Measurements from ENCODE around the gene DENND4C. TPM values are rescaled to one million over a fixed set of nuclear protein-coding genes. Genes with fewer than 3 reads are reported as not detected.

The DENND4C gene
- total and polyA plus RNA-seq, 2 donors (not counting 1 experiment from before 2014, with no cell fraction given) = 27.4 to 87.0 TPM

DNA sequence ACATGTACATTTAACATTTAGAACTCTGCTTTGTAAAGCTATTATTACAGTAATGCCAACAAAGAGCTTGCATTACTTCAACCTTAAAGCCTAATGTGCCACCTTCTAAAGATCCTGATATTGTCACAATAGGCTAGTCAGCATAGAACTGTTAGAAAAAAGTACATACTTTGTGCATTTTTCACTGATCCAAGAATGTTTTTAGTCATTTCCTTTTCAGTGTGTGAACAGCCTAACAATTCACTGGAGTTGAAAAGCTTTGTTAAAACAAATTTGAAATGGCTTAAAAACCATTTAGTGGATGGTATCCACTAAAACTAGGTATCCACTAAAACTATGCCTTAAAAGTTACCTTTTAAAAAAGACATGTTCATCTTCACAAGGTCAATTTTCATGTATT lies 145.0 kb downstream of the DENND4C start:
- Histone ChIP-seq H3K79me2 (ENCODE audit: control insufficient read depth, insufficient read depth, low read length) (peaks cover 31% of the 10 kb centered on the region), H3K4me2 (ENCODE audit: extremely low read depth, insufficient read depth, low read length) (no peak overlapping the region), H2AFZ (ENCODE audit: low read length) (no peak overlapping the region), H3K27me3 (ENCODE audit: control insufficient read depth, insufficient read depth, low read length) (no peaks in the 10 kb centered on the region), H3K36me3 (ENCODE audit: control insufficient read depth, insufficient read depth, low read length) (peaks cover 7% of the 10 kb centered on the region), H4K20me1 (ENCODE audit: control insufficient read depth, extremely low read depth, insufficient read depth, low read length) (no peaks in the 10 kb centered on the region), H3K4me1 (ENCODE audit: control insufficient read depth, extremely low read depth, insufficient read depth, low read length) (peaks cover 2% of the 10 kb centered on the region), H3K9ac (ENCODE audit: insufficient read depth, low read length) (no peak overlapping the region), H3K9me3 (ENCODE audit: control insufficient read depth, insufficient read depth, low read depth, low read length) (no peaks in the 10 kb centered on the region), H3K27ac (ENCODE audit: insufficient read depth, low read length) (no peak overlapping the region), H3K4me3 (replicated peaks in 1 of 4; ENCODE audit: control extremely low read depth in 1 of 4, insufficient read depth in 1 of 4, low read depth in 3 of 4, low read length in 4 of 4) (no peak overlapping the region)
- no peak for TF ChIP-seq EZH2 (IDR thresholded peaks at IDR 0.05; ENCODE audit: low read length, missing control alignments)
- TF ChIP-seq, protein P1, sequence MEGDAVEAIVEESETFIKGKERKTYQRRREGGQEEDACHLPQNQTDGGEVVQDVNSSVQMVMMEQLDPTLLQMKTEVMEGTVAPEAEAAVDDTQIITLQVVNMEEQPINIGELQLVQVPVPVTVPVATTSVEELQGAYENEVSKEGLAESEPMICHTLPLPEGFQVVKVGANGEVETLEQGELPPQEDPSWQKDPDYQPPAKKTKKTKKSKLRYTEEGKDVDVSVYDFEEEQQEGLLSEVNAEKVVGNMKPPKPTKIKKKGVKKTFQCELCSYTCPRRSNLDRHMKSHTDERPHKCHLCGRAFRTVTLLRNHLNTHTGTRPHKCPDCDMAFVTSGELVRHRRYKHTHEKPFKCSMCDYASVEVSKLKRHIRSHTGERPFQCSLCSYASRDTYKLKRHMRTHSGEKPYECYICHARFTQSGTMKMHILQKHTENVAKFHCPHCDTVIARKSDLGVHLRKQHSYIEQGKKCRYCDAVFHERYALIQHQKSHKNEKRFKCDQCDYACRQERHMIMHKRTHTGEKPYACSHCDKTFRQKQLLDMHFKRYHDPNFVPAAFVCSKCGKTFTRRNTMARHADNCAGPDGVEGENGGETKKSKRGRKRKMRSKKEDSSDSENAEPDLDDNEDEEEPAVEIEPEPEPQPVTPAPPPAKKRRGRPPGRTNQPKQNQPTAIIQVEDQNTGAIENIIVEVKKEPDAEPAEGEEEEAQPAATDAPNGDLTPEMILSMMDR (conservative IDR thresholded peaks at IDR 0.05 in 1 of 2, IDR thresholded peaks at IDR 0.05 in 1 of 2; ENCODE audit: low read depth in 1 of 2, low read length in 2 of 2) = no peak
- DNase-seq (ENCODE audit: low read depth in 2 of 2) = peak in 1 of 2 donors; percentile 43

DNA sequence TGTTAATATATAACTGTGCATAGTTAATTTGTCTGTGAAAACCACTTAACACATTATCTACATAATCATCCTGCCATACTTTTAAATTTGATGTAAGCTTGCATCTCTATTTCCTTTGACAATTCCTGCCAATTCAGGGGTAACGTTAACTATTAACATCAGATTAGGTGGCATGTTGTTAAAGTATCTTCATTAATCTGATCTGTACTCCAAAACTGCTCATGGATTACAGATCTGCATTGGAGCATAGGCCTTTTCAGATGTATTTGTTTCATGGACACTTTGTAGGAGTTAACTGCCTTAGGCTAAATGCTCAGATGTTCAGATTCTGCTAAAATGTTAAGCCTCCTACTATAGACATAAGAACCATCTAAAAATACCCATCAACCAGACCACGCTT lies 146.4 kb downstream of the DENND4C start:
- H3K9ac ChIP-seq (ENCODE audit: insufficient read depth, low read length) = no peak overlapping the region
- peaks cover 7% of the 10 kb centered on the region for H3K36me3 ChIP-seq (ENCODE audit: control insufficient read depth, insufficient read depth, low read length)
- H2AFZ ChIP-seq (ENCODE audit: low read length) = no peak overlapping the region
- H3K9me3 ChIP-seq (ENCODE audit: control insufficient read depth, insufficient read depth, low read depth, low read length) = no peaks in the 10 kb centered on the region
- TF ChIP-seq, protein P1 (conservative IDR thresholded peaks at IDR 0.05 in 1 of 2, IDR thresholded peaks at IDR 0.05 in 1 of 2; ENCODE audit: low read depth in 1 of 2, low read length in 2 of 2) = no peak
- no peak for TF ChIP-seq EZH2 (IDR thresholded peaks at IDR 0.05; ENCODE audit: low read length, missing control alignments)
- peak overlapping the region; percentile 85 for H3K4me2 ChIP-seq (ENCODE audit: extremely low read depth, insufficient read depth, low read length)
- H3K27ac ChIP-seq (ENCODE audit: insufficient read depth, low read length) = no peak overlapping the region
- peaks cover 2% of the 10 kb centered on the region for H3K4me1 ChIP-seq (ENCODE audit: control insufficient read depth, extremely low read depth, insufficient read depth, low read length)
- peaks cover 31% of the 10 kb centered on the region for H3K79me2 ChIP-seq (ENCODE audit: control insufficient read depth, insufficient read depth, low read length)
- no peak for DNase-seq (ENCODE audit: low read depth in 2 of 2)
- H3K27me3 ChIP-seq (ENCODE audit: control insufficient read depth, insufficient read depth, low read length) = no peaks in the 10 kb centered on the region
- H4K20me1 ChIP-seq (ENCODE audit: control insufficient read depth, extremely low read depth, insufficient read depth, low read length) = no peaks in the 10 kb centered on the region
- H3K4me3 ChIP-seq (replicated peaks in 1 of 4; ENCODE audit: control extremely low read depth in 1 of 4, insufficient read depth in 1 of 4, low read depth in 3 of 4, low read length in 4 of 4) = peak overlapping the region in 3 of 4 experiments; percentile 78 to 94 (median 87)

DNA sequence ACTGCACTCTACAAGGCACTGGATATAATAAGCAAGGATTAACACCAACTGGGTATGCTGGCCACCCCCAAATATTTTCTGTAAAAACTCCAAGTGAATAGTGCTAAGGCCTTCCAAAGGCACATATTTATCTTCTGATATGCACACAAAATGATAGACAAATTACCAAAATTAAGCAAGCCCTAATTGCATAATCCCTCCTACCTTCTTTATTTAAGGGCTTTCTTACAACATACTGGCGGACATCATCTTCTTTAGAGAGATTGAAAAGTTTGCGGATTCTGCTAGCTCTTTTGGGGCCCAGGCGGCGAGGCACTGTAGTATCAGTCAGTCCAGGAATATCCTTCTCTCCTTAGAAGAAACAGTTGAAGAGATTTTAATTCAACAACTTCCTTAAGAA lies 147.7 kb downstream of the DENND4C start:
- peaks cover 2% of the 10 kb centered on the region for H3K4me1 ChIP-seq (ENCODE audit: control insufficient read depth, extremely low read depth, insufficient read depth, low read length)
- no peaks in the 10 kb centered on the region for H4K20me1 ChIP-seq (ENCODE audit: control insufficient read depth, extremely low read depth, insufficient read depth, low read length)
- peaks cover 31% of the 10 kb centered on the region for H3K79me2 ChIP-seq (ENCODE audit: control insufficient read depth, insufficient read depth, low read length)
- H3K9ac ChIP-seq (ENCODE audit: insufficient read depth, low read length) = no peak overlapping the region
- no peaks in the 10 kb centered on the region for H3K9me3 ChIP-seq (ENCODE audit: control insufficient read depth, insufficient read depth, low read depth, low read length)
- peaks cover 7% of the 10 kb centered on the region for H3K36me3 ChIP-seq (ENCODE audit: control insufficient read depth, insufficient read depth, low read length)
- no peak for TF ChIP-seq EZH2 (IDR thresholded peaks at IDR 0.05; ENCODE audit: low read length, missing control alignments)
- TF ChIP-seq, protein P1 (conservative IDR thresholded peaks at IDR 0.05 in 1 of 2, IDR thresholded peaks at IDR 0.05 in 1 of 2; ENCODE audit: low read depth in 1 of 2, low read length in 2 of 2) = no peak
- peak overlapping the region; percentile 78 to 94 (median 88) for H3K4me3 ChIP-seq (replicated peaks in 1 of 4; ENCODE audit: control extremely low read depth in 1 of 4, insufficient read depth in 1 of 4, low read depth in 3 of 4, low read length in 4 of 4)
- no peak overlapping the region for H2AFZ ChIP-seq (ENCODE audit: low read length)
- peak overlapping the region; percentile 85 for H3K4me2 ChIP-seq (ENCODE audit: extremely low read depth, insufficient read depth, low read length)
- no peak overlapping the region for H3K27ac ChIP-seq (ENCODE audit: insufficient read depth, low read length)
- no peaks in the 10 kb centered on the region for H3K27me3 ChIP-seq (ENCODE audit: control insufficient read depth, insufficient read depth, low read length)
- DNase-seq (ENCODE audit: low read depth in 2 of 2) = no peak

Data from fibroblast of lung (primary cell).